GM23338 (cell line): ENCODE data around the gene NELL2. TPM values are rescaled to one million over a fixed set of nuclear protein-coding genes. Genes with fewer than 3 reads are reported as not detected.

Experiments used
- ATAC-seq: fragments of 200-7000 bp; cut with Tn5 transposase; 3 replicates; pipeline ENCODE4 v1.9.1; 2020
- DNase-seq: peaks from one replicate; pipeline ENCODE4 v3.0.0-alpha.2; 2015; ENCODE audit warnings: low spot score
- H2AFZ ChIP-seq: fragments of 200-600 bp; sonication (generic); 2 replicates; pipeline ENCODE4 v1.8.0; 2016; ENCODE audit warnings: antibody characterized with exemption, mild to moderate bottlenecking, moderate library complexity
- H3F3A ChIP-seq: fragments of 200-600 bp; sonication (generic); replicated peaks from 2 replicates; pipeline ENCODE4 v1.8.0; 2017; ENCODE audit warnings: antibody characterized with exemption, mixed run types, low read depth
- H3K27ac ChIP-seq: fragments of 200-600 bp; sonication (generic); 2 replicates; pipeline ENCODE4 v1.6.1; 2016; ENCODE audit warnings: low read depth
- H3K27me3 ChIP-seq: fragments of 200-600 bp; sonication (generic); 2 replicates; pipeline ENCODE4 v1.8.0; 2016; ENCODE audit warnings: mild to moderate bottlenecking, mixed run types, moderate library complexity; ENCODE audit not compliant: insufficient read depth
- H3K36me3 ChIP-seq: fragments of 200-600 bp; sonication (generic); 2 replicates; pipeline ENCODE4 v1.8.0; 2016; ENCODE audit warnings: mild to moderate bottlenecking; ENCODE audit not compliant: insufficient read depth
- H3K4me1 ChIP-seq: fragments of 200-600 bp; sonication (generic); 2 replicates; pipeline ENCODE4 v1.8.0; 2016; ENCODE audit warnings: mild to moderate bottlenecking, moderate library complexity; ENCODE audit not compliant: insufficient read depth
- H3K4me2 ChIP-seq: fragments of 200-600 bp; sonication (generic); 2 replicates; pipeline ENCODE4 v1.7.1; 2017; ENCODE audit warnings: mixed run types
- H3K4me3 ChIP-seq: fragments of 200-600 bp; sonication (generic); 2 replicates; pipeline ENCODE4 v1.6.1; 2016; ENCODE audit warnings: mixed run types
- H3K79me2 ChIP-seq: fragments of 200-600 bp; sonication (generic); replicated peaks from 2 replicates; pipeline ENCODE4 v1.8.0; 2017; ENCODE audit warnings: mild to moderate bottlenecking; ENCODE audit not compliant: insufficient read depth
- H3K9me2 ChIP-seq: fragments of 200-600 bp; sonication (generic); 2 replicates; pipeline ENCODE4 v1.8.0; 2017; ENCODE audit not compliant: insufficient read depth
- H4K20me1 ChIP-seq: fragments of 200-600 bp; sonication (generic); replicated peaks from 2 replicates; pipeline ENCODE4 v1.8.0; 2017; ENCODE audit warnings: mild to moderate bottlenecking; ENCODE audit not compliant: insufficient read depth
- H3K27ac Mint-ChIP-seq: 2 replicates; pipeline ENCODE4 v1.8.0; 2020; ENCODE audit warnings: inconsistent platforms, mild to moderate bottlenecking, moderate library complexity, mixed read lengths
- H3K27me3 Mint-ChIP-seq: 3 replicates; pipeline ENCODE4 v1.8.0; 2022; ENCODE audit warnings: low read depth, mild to moderate bottlenecking, moderate library complexity, mixed read lengths, inconsistent platforms; ENCODE audit not compliant: insufficient read depth, poor library complexity
- H3K36me3 Mint-ChIP-seq: 3 replicates; pipeline ENCODE4 v1.8.0; 2021; ENCODE audit warnings: low read depth, mild to moderate bottlenecking, inconsistent platforms, moderate library complexity, mixed read lengths
- H3K4me1 Mint-ChIP-seq: 3 replicates; pipeline ENCODE4 v1.8.0; 2020; ENCODE audit warnings: mild to moderate bottlenecking, inconsistent platforms, mixed read lengths
- H3K4me3 Mint-ChIP-seq: 3 replicates; pipeline ENCODE4 v1.8.0; 2021; ENCODE audit warnings: moderate library complexity, mild to moderate bottlenecking, inconsistent platforms, mixed read lengths
- H3K9me3 Mint-ChIP-seq: 3 replicates; pipeline ENCODE4 v1.8.0; 2020; ENCODE audit warnings: moderate library complexity, mild to moderate bottlenecking, inconsistent platforms, mixed read lengths
- CREB1 ChIP-seq: fragments of 250-450 bp; sonication (Bioruptor Pico); IDR thresholded peaks from 2 replicates; pipeline ENCODE4 v1.5.0; 2020; ENCODE audit warnings: low read depth, mild to moderate bottlenecking, moderate library complexity
- EZH2 ChIP-seq: fragments of 200-600 bp; sonication (generic); IDR thresholded peaks from one replicate; pipeline ENCODE4 v1.8.0; 2017; ENCODE audit warnings: antibody characterized with exemption, mild to moderate bottlenecking, low read depth; ENCODE audit not compliant: unreplicated experiment
- EZH2phosphoT487 ChIP-seq: fragments of 200-600 bp; sonication (generic); IDR thresholded peaks from one replicate; pipeline ENCODE4 v1.8.1; 2018; ENCODE audit warnings: antibody characterized with exemption; ENCODE audit not compliant: unreplicated experiment
- NANOG ChIP-seq: IDR thresholded peaks from 2 replicates; pipeline ENCODE4 v1.6.1; 2016; ENCODE audit warnings: antibody characterized with exemption, borderline replicate concordance
- POLR2AphosphoS5 ChIP-seq: IDR thresholded peaks from 2 replicates; pipeline ENCODE4 v1.6.1; 2016; ENCODE audit warnings: antibody characterized with exemption, low read depth
- REST ChIP-seq: IDR thresholded peaks from one replicate; pipeline ENCODE4 v1.6.1; 2018; ENCODE audit warnings: antibody characterized with exemption; ENCODE audit not compliant: unreplicated experiment
- STAT1 ChIP-seq: IDR thresholded peaks from one replicate; pipeline ENCODE4 v1.6.1; 2016; ENCODE audit warnings: antibody characterized with exemption; ENCODE audit not compliant: unreplicated experiment
- ZNF114 ChIP-seq: fragments of 250-450 bp; sonication (Bioruptor Pico); IDR thresholded peaks from 2 replicates; pipeline ENCODE4 v1.5.0; 2020; ENCODE audit warnings: mild to moderate bottlenecking, moderate library complexity
- ZNF331 ChIP-seq: fragments of 250-450 bp; sonication (Bioruptor Pico); IDR thresholded peaks from 2 replicates; pipeline ENCODE4 v1.5.0; 2020; ENCODE audit warnings: low read depth, mild to moderate bottlenecking, moderate library complexity
- ZNF462 ChIP-seq: fragments of 250-450 bp; sonication (Bioruptor Pico); IDR thresholded peaks from 2 replicates; pipeline ENCODE4 v1.5.0; 2020; ENCODE audit warnings: mild to moderate bottlenecking, moderate library complexity
- polyA plus RNA-seq: library from polyadenylated mRNA; unstranded; fragments of >200 nt; fragmentation: Nextera tagmentation; extraction: Ambion mirVana; gene quantifications from 2 replicates; pipeline ENCODE4 v1.2.1, GENCODE V29; 2016
- total RNA-seq: library from RNA; depleted of rRNA; stranded (reverse); fragments of >200 nt; shearing (Covaris generic); gene quantifications from 2 replicates; pipeline ENCODE4 v1.2.3, GENCODE V29; 2014
- TF ChIP-seq, protein P1 (sequence below), 2 experiments: fragments of 200-600 bp in 1 of 2; sonication (generic) in 1 of 2; conservative IDR thresholded peaks; 2 replicates each; pipeline versions ENCODE4 v1.5.1 to v1.6.1; 2016 to 2017; ENCODE audit warnings: antibody characterized with exemption in 2 of 2, low read depth in 2 of 2, mild to moderate bottlenecking in 2 of 2, moderate library complexity in 1 of 2

NELL2 gene
- total and polyA plus RNA-seq, 2 experiments from 2014 or later, result 25.1 to 99.5 TPM

- Mint-ChIP-seq H3K27ac (no peak overlapping the region), H3K4me1 (peaks cover 22% of the 10 kb centered on the region), H3K4me3 (no peak overlapping the region), H3K36me3 (no peaks in the 10 kb centered on the region), H3K27me3 (no peaks in the 10 kb centered on the region), H3K9me3 (no peaks in the 10 kb centered on the region)
- Histone ChIP-seq H3K79me2 (peaks cover 30% of the 10 kb centered on the region), H3K4me2 (no peak overlapping the region), H3K27ac (no peak overlapping the region), H3K4me1 (peaks cover 3% of the 10 kb centered on the region; the same call in 1 of the 2 replicates), H3F3A (no peaks in the 10 kb centered on the region), H3K9me2 (no peaks in the 10 kb centered on the region), H3K36me3 (no peaks in the 10 kb centered on the region), H2AFZ (no peak overlapping the region), H3K4me3 (no peak overlapping the region), H4K20me1 (no peaks in the 10 kb centered on the region), H3K27me3 (no peaks in the 10 kb centered on the region)
- no peak for DNase-seq
- TF ChIP-seq POLR2AphosphoS5 (no peak), REST (no peak), ZNF114 (no peak), EZH2phosphoT487 (no peak)
- no peak for ATAC-seq
Observed at GRCh38 chr12:44851586-44851985, 24.5 kb downstream of the NELL2 start.

DNA sequence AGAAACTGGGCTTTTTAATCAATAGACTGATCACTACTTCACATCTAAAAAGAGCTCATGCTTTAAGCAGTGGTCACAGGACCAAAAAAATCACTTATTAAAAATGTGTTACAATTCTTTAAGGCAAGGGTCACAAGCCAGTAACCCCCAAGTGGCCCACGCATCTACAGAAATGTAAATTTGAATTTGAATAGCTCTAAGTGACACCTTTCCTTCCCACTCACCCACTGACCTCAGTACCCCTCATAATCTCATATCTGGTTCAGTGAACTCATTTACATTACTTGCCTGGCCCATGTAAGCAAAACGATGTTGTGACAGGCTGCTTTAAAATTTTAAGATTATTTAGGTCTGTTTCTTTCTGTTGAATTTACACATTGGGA is 27.4 kb downstream of the NELL2 start:
- Mint-ChIP-seq H3K9me3 (no peaks in the 10 kb centered on the region), H3K27ac (peak overlapping the region; percentile 74), H3K27me3 (no peaks in the 10 kb centered on the region), H3K4me1 (peaks cover 28% of the 10 kb centered on the region), H3K4me3 (no peak overlapping the region), H3K36me3 (no peaks in the 10 kb centered on the region)
- Histone ChIP-seq H3K36me3 (no peaks in the 10 kb centered on the region), H3F3A (no peaks in the 10 kb centered on the region), H3K9me2 (no peaks in the 10 kb centered on the region; the same call in 1 of the 2 replicates), H3K4me2 (no peak overlapping the region), H3K27me3 (no peaks in the 10 kb centered on the region), H4K20me1 (no peaks in the 10 kb centered on the region), H2AFZ (no peak overlapping the region), H3K4me1 (peaks cover 3% of the 10 kb centered on the region; the same call in 1 of the 2 replicates), H3K79me2 (peaks cover 14% of the 10 kb centered on the region; the same call in 1 of the 2 replicates), H3K27ac (no peak overlapping the region), H3K4me3 (no peak overlapping the region)
- DNase-seq (no peak), ATAC-seq (no peak)
- TF ChIP-seq EZH2phosphoT487, result no peak
- no peak for TF ChIP-seq EZH2
- TF ChIP-seq ZNF462 (CRISPR knock-in tag), result no peak
- TF ChIP-seq, protein P1, sequence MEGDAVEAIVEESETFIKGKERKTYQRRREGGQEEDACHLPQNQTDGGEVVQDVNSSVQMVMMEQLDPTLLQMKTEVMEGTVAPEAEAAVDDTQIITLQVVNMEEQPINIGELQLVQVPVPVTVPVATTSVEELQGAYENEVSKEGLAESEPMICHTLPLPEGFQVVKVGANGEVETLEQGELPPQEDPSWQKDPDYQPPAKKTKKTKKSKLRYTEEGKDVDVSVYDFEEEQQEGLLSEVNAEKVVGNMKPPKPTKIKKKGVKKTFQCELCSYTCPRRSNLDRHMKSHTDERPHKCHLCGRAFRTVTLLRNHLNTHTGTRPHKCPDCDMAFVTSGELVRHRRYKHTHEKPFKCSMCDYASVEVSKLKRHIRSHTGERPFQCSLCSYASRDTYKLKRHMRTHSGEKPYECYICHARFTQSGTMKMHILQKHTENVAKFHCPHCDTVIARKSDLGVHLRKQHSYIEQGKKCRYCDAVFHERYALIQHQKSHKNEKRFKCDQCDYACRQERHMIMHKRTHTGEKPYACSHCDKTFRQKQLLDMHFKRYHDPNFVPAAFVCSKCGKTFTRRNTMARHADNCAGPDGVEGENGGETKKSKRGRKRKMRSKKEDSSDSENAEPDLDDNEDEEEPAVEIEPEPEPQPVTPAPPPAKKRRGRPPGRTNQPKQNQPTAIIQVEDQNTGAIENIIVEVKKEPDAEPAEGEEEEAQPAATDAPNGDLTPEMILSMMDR (conservative IDR thresholded peaks at IDR 0.05; ENCODE audit: low read depth in 2 of 2), result no peak
- no peak for TF ChIP-seq ZNF331 (CRISPR knock-in tag)
- TF ChIP-seq STAT1, result no peak
- TF ChIP-seq NANOG, result no peak
- no peak for TF ChIP-seq POLR2AphosphoS5
- TF ChIP-seq CREB1 (CRISPR knock-in tag), result no peak
- no peak for TF ChIP-seq ZNF114
